Keratinocyte (primary cell): Measurements from ENCODE around the gene PLXNA1. TPM values are rescaled to one million over a fixed set of nuclear protein-coding genes. Genes with fewer than 3 reads are reported as not detected.

ENCODE experiments used
- DNase-seq: peaks from one replicate; pipeline ENCODE4 v3.0.0-alpha.2; 2011; ENCODE audit warnings: low read depth, missing footprints, low spot score
- FAIRE-seq: peaks from 2 replicates; lab custom pipeline; 2011; peaks lifted over from hg19 to GRCh38; lab: Jason Lieb, UNC
- H2AFZ ChIP-seq: 2 replicates; pipeline ENCODE4 v1.6.0; 2012; ENCODE audit warnings: low read length, control low read depth, inconsistent platforms; ENCODE audit not compliant: control insufficient read depth
- H3K27ac ChIP-seq: 2 replicates; pipeline ENCODE4 v1.5.1; 2011; ENCODE audit warnings: low read length; ENCODE audit not compliant: control insufficient read depth, insufficient read depth
- H3K27me3 ChIP-seq: 3 replicates; pipeline ENCODE4 v1.6.0; 2011; ENCODE audit warnings: low read length; ENCODE audit not compliant: control insufficient read depth, insufficient read depth; ENCODE audit errors: extremely low read depth
- H3K36me3 ChIP-seq, 2 experiments: 2 replicates in 1 of 2; 3 replicates in 1 of 2; pipeline ENCODE4 v1.5.1; 2011; ENCODE audit warnings: low read length in 2 of 2, mild to moderate bottlenecking in 1 of 2; ENCODE audit not compliant: control insufficient read depth in 2 of 2, insufficient read depth in 2 of 2; ENCODE audit errors: extremely low read depth in 1 of 2
- H3K4me1 ChIP-seq: 3 replicates; pipeline ENCODE4 v1.5.1; 2011; ENCODE audit warnings: low read length; ENCODE audit not compliant: control insufficient read depth, insufficient read depth; ENCODE audit errors: extremely low read depth
- H3K4me2 ChIP-seq: 3 replicates; pipeline ENCODE4 v1.6.0; 2011; ENCODE audit warnings: low read depth, low read length; ENCODE audit not compliant: control insufficient read depth, insufficient read depth; ENCODE audit errors: extremely low read depth
- H3K4me3 ChIP-seq, 3 experiments: fragments of 200-600 bp in 1 of 3; sonication (generic) in 1 of 3; 2 replicates in 2 of 3; 3 replicates in 1 of 3; pipeline ENCODE4 v1.5.1; 2011 to 2016; ENCODE audit warnings: low read length in 3 of 3, mild to moderate bottlenecking in 3 of 3, control low read depth in 2 of 3, inconsistent platforms in 1 of 3, low read depth in 1 of 3, mixed read lengths in 1 of 3, mixed run types in 1 of 3, moderate library complexity in 1 of 3; ENCODE audit not compliant: control insufficient read depth in 2 of 3, insufficient read depth in 2 of 3; ENCODE audit errors: extremely low read depth in 1 of 3
- H3K79me2 ChIP-seq: 2 replicates; pipeline ENCODE4 v1.6.0; 2012; ENCODE audit warnings: low read length; ENCODE audit not compliant: control insufficient read depth, insufficient read depth
- H3K9ac ChIP-seq: 3 replicates; pipeline ENCODE4 v1.6.0; 2011; ENCODE audit warnings: low read length; ENCODE audit not compliant: control insufficient read depth, insufficient read depth; ENCODE audit errors: extremely low read depth
- H3K9me1 ChIP-seq: 3 replicates; pipeline ENCODE4 v1.6.0; 2011; ENCODE audit warnings: low read length; ENCODE audit not compliant: control insufficient read depth, insufficient read depth; ENCODE audit errors: extremely low read depth
- H3K9me3 ChIP-seq: 2 replicates; pipeline ENCODE4 v1.5.1; 2012; ENCODE audit warnings: low read depth, low read length; ENCODE audit not compliant: control insufficient read depth
- H4K20me1 ChIP-seq: 3 replicates; pipeline ENCODE4 v1.6.0; 2011; ENCODE audit warnings: low read length; ENCODE audit not compliant: control insufficient read depth, insufficient read depth; ENCODE audit errors: extremely low read depth
- EZH2 ChIP-seq: IDR thresholded peaks from one replicate; pipeline ENCODE4 v1.6.1; 2012; ENCODE audit warnings: inconsistent platforms, mild to moderate bottlenecking, low read length, moderate library complexity
- dilution Hi-C: fragments of 300-500 bp; cut with MboI; formaldehyde crosslinking; loops from one replicate; pipeline ENCODE4 v1.7.0; 2020; ENCODE audit warnings: low sequenced_read_pairs; ENCODE audit not compliant: extremely low pct_ligation_motif_present
- polyA plus RNA-seq, 5 experiments: library from polyadenylated mRNA; depleted of rRNA in 3 of 5; stranded (reverse) in 3 of 5; stranded (forward) in 1 of 5; unstranded in 1 of 5; fragments of >200 nt; gene quantifications; 1 replicate in 1 of 5; 2 replicates in 3 of 5; 3 replicates in 1 of 5; pipeline versions ENCODE4 v1.2.1 to v1.2.3, GENCODE V29; 2011 to 2012; ENCODE audit warnings: missing spikeins in 2 of 5, low read depth in 1 of 5, low replicate concordance in 1 of 5
- TF ChIP-seq, protein P1 (sequence below), 3 experiments: IDR thresholded peaks in 1 of 3; conservative IDR thresholded peaks in 1 of 3; optimal IDR thresholded peaks in 1 of 3; 2 replicates in 2 of 3; 3 replicates in 1 of 3; pipeline versions ENCODE3 to v1.5.1; 2011; ENCODE audit warnings: low read length in 3 of 3, mild to moderate bottlenecking in 3 of 3, moderate library complexity in 2 of 3, control low read depth in 1 of 3, inconsistent platforms in 1 of 3; ENCODE audit not compliant: insufficient read depth in 2 of 3; ENCODE audit errors: extremely low read depth in 1 of 3

The PLXNA1 gene
- polyA plus RNA-seq, 1 donor (not counting 4 experiments of a cell fraction or from before 2014, with no cell fraction given), result 38.4 TPM

DNA sequence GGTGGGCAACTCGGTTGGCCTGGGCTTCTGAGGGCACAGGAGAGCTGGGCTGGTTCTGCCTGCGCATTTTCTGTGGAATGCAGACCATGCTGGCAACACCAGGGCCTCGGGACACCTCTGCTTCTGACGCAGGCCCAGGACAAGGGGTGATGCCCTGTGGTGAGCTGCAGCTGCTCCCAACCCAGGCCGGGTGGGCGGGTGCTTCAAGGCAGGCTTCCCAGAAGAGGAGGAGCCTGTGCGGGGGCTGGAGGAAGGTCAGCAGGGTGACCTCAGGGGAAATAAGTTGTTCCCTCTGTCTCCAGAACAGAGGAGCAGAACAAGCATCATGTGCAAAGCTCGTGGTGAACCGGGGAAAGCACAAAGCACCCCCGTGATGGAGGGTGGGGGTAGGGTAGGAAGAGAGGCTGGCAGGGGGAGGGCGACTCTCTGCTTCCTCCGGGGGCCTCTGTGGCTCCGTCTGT lies 11.0 kb upstream of the PLXNA1 start:
- Histone ChIP-seq H2AFZ (no peak overlapping the region), H3K4me1 (no peaks in the 10 kb centered on the region), H3K4me3 (no peak overlapping the region), H3K9me1 (no peaks in the 10 kb centered on the region), H3K27me3 (no peaks in the 10 kb centered on the region), H3K4me2 (no peak overlapping the region), H4K20me1 (no peaks in the 10 kb centered on the region), H3K36me3 (no peaks in the 10 kb centered on the region), H3K9me3 (peaks cover 5% of the 10 kb centered on the region), H3K27ac (no peak overlapping the region), H3K9ac (no peak overlapping the region), H3K79me2 (no peaks in the 10 kb centered on the region)
- TF ChIP-seq, protein P1, sequence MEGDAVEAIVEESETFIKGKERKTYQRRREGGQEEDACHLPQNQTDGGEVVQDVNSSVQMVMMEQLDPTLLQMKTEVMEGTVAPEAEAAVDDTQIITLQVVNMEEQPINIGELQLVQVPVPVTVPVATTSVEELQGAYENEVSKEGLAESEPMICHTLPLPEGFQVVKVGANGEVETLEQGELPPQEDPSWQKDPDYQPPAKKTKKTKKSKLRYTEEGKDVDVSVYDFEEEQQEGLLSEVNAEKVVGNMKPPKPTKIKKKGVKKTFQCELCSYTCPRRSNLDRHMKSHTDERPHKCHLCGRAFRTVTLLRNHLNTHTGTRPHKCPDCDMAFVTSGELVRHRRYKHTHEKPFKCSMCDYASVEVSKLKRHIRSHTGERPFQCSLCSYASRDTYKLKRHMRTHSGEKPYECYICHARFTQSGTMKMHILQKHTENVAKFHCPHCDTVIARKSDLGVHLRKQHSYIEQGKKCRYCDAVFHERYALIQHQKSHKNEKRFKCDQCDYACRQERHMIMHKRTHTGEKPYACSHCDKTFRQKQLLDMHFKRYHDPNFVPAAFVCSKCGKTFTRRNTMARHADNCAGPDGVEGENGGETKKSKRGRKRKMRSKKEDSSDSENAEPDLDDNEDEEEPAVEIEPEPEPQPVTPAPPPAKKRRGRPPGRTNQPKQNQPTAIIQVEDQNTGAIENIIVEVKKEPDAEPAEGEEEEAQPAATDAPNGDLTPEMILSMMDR (optimal IDR thresholded peaks at IDR 0.05 in 1 of 3, IDR thresholded peaks at IDR 0.05 in 1 of 3, conservative IDR thresholded peaks at IDR 0.05 in 1 of 3; ENCODE audit: extremely low read depth in 1 of 3, insufficient read depth in 2 of 3, low read length in 3 of 3), result no peak
- TF ChIP-seq EZH2, result no peak
- DNase-seq (no peak), FAIRE-seq (no peak)
- dilution Hi-C loops, result no loop called here

DNA sequence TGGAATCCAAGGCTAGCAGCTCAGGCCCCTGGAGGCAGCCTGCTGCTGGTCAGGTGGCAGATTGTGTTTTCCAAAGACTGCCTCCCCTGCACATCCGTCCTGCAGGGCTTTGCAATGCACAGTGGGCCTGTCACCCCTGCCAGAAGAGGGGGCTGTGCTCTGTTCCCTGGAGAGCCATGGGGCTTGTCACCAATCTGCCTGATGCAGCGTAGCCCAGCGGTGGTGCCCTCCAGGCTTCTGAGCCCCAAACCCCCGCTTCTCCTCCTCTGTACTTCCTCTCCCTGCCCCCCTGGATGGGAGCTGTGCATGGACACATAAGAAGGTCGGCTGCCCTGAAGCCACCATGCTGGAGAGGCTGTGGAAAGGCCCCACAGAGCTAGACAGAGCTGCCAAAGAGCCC lies 10.0 kb upstream of the PLXNA1 start:
- Histone ChIP-seq H3K9me1 (no peaks in the 10 kb centered on the region), H3K27me3 (no peaks in the 10 kb centered on the region), H3K4me3 (no peak overlapping the region), H3K9me3 (peaks cover 5% of the 10 kb centered on the region), H3K9ac (no peak overlapping the region), H3K4me2 (no peak overlapping the region), H4K20me1 (no peaks in the 10 kb centered on the region), H3K4me1 (no peaks in the 10 kb centered on the region), H2AFZ (no peak overlapping the region), H3K27ac (no peak overlapping the region), H3K79me2 (no peaks in the 10 kb centered on the region), H3K36me3 (no peaks in the 10 kb centered on the region)
- TF ChIP-seq EZH2, result no peak
- TF ChIP-seq, protein P1 (optimal IDR thresholded peaks at IDR 0.05 in 1 of 3, IDR thresholded peaks at IDR 0.05 in 1 of 3, conservative IDR thresholded peaks at IDR 0.05 in 1 of 3; ENCODE audit: extremely low read depth in 1 of 3, insufficient read depth in 2 of 3, low read length in 3 of 3), result no peak
- dilution Hi-C loops, result no loop called here
- FAIRE-seq (no peak), DNase-seq (no peak)
